HG03521 (cell line): ENCODE data around the gene RNFT2.
"Not testable (repeated sequence)": the region's sequence is repeated elsewhere in the genome, so short reads cannot be mapped to it uniquely, and the experiment has no call there.

Experiments
- ATAC-seq: cut with Tn5 transposase; IDR thresholded peaks from one replicate; pipeline ENCODE4 v1.9.1; 2021; ENCODE audit warnings: mild to moderate bottlenecking, moderate library complexity; ENCODE audit not compliant: unreplicated experiment

RNFT2 gene

GRCh38 chr12:116789562-116789961 is 51.4 kb downstream of the RNFT2 start:
- not testable (repeated sequence) for ATAC-seq

GRCh38 chr12:116790066-116790465 is 52.0 kb downstream of the RNFT2 start:
- ATAC-seq = no peak

- ATAC-seq = no peak
Measured at GRCh38 chr12:116792403-116792802, 54.3 kb downstream of the RNFT2 start.

GRCh38 chr12:116794725-116795124 is 56.6 kb downstream of the RNFT2 start:
- ATAC-seq = no peak

GRCh38 chr12:116797885-116798284 is 59.8 kb downstream of the RNFT2 start:
- ATAC-seq = no peak

- no peak for ATAC-seq
Measured at GRCh38 chr12:116798719-116799118, 60.6 kb downstream of the RNFT2 start.

GRCh38 chr12:116799955-116800354 is 61.8 kb downstream of the RNFT2 start:
- no peak for ATAC-seq

GRCh38 chr12:116800918-116801317 is 62.8 kb downstream of the RNFT2 start:
- no peak for ATAC-seq

GRCh38 chr12:116802018-116802417 is 63.9 kb downstream of the RNFT2 start:
- no peak for ATAC-seq

GRCh38 chr12:116803013-116803736 is 65.1 kb downstream of the RNFT2 start:
- no peak for ATAC-seq

GRCh38 chr12:116804051-116804450 is 65.9 kb downstream of the RNFT2 start:
- no peak for ATAC-seq

GRCh38 chr12:116806845-116807440 is 68.8 kb downstream of the RNFT2 start:
- no peak for ATAC-seq

- no peak for ATAC-seq
Measured at GRCh38 chr12:116807546-116807945, 69.4 kb downstream of the RNFT2 start.

- no peak for ATAC-seq
Measured at GRCh38 chr12:116808113-116809105, 70.3 kb downstream of the RNFT2 start.

- no peak for ATAC-seq
Measured at GRCh38 chr12:116812238-116812637, 74.1 kb downstream of the RNFT2 start.

- ATAC-seq = no peak
Measured at GRCh38 chr12:116813271-116814041, 75.3 kb downstream of the RNFT2 start.

- not testable (repeated sequence) for ATAC-seq
Measured at GRCh38 chr12:116814766-116815165, 76.7 kb downstream of the RNFT2 start.

- ATAC-seq = no peak
Measured at GRCh38 chr12:116818341-116818856, 80.3 kb downstream of the RNFT2 start.

- ATAC-seq = peak; percentile 84
Measured at GRCh38 chr12:116818948-116819832, 81.1 kb downstream of the RNFT2 start.
